NCI-H2081 treated with DMSO at 0.1 percent for 48 hours (cell line): ENCODE results near the gene CCDC34.
"Not testable (repeated sequence)": the region's sequence is repeated elsewhere in the genome, so short reads cannot be mapped to it uniquely, and the experiment has no call there.

Experiments
- DNase-seq: peaks from one replicate; lab custom pipeline; 2025; lab: John Stamatoyannopoulos, UW

Gene CCDC34

DNA sequence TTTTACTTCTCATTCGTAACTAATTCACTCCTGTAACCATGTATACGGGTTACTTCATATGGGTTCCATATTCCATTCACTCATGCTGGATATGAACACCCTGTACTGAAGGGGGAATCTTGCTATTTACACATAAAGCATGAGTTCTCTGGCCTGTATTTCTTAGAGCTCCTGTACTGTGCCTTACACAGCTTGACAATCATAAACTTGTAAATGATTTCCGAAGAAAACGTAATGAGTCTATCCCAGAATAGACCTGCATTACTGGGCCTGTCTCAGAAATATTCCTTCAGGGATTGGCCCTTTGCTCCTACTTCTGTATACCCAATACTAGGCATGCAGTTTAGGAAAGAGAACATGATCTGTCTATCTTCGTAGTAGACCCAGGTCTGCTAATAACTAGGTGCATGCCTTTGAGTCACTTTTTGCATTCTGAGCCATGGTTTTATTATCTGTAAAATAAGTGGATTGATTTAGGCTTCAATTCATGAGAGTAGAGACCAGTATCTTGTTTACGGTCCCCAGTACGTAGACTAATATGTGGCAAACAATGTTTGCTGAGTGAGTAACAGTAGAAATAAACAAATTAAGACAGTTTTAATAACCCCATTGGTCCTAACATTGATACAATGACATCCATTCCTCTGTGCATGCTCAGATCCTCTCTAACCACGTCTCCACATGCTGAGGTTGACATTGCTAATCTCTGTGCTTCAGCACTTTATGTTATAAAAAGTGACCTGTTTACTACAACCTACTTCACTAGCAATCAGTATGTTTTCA is 1.2 kb downstream of the CCDC34 start:
- DNase-seq = no peak

- no peak for DNase-seq
These were observed 4.7 kb downstream of the CCDC34 start for GRCh38 chr11:27358296-27358695.

GRCh38 chr11:27357250-27357649 is 5.8 kb downstream of the CCDC34 start:
- peak; percentile 70 for DNase-seq

DNA sequence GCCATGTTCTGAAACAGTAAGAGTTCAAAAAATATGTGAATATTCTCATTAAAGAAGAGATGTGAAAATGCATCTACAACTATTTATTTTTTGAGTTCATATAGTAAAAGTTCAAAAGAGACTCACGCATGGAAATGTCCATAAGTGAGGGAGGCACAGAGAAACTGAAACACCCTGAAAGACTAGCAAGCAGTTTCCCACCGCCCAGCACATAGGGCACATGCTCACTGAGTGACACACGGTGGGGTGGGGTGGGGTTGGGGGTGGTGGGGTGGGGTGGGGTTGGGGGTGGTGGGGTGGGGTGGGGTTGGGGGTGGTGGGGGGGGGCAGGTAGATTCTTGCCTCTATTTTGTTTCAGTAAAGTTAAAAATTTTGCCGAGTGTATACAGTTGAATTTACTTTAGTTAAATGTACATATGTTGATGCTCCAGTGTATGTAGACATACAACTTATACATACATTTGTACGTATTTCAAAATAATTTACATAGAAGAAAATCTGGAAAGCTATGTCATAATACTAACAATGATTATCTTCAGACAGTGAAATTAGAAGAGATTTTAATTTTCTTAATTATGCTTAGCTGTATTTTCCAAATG is 6.3 kb downstream of the CCDC34 start:
- no peak for DNase-seq

DNA sequence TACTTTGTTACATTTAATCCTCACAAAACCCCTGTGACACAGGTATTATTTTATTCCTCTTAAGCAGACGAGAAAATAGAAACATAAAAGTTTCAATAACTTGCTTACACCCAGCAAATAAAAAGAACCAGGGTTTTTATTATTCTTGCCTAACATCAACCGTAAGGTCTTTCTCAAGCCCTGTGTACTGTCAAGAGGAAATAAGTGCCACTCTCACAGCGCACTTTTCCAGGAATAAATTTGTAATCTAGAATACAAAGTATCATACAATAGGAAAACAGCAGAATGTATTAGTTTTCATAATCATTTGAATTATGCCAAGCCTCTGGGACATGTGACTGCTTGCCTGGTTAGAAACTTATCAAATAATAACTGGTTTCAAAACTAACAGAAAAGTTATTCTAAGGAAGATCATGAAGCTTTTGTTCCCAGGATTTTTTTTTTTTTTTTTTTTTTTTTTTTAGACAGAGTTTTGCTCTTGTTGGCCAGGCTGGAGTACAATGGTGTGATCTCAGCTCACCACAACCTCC is 7.4 kb downstream of the CCDC34 start:
- DNase-seq = no peak

DNA sequence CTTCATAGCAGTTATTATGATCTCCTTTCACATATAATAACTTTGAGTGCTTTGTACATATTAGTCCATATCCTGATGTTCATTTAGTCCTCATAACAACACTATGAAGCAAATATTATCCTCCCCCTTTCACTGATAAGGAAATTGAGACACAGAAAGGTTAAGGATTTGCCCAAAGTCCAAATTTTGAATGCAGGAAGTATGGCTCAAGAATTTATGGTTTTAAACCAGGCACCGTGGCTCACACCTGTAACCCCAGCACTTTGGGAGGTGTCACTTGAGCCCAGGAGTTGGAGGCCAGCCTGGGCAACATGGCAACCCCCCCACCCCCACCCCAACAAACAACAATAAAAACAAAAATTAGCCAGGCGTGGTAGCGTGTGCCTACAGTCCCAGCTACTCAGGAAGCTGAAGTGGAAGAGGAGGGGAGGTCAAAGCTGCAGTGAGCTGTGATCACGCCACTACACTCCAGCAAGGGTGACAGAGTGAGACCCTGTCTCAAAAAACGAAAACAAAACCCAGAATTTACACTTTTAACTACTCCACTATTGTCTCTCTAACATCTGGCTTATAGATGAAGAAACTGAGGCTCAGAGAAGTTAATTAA is 8.6 kb downstream of the CCDC34 start:
- DNase-seq = no peak

DNA sequence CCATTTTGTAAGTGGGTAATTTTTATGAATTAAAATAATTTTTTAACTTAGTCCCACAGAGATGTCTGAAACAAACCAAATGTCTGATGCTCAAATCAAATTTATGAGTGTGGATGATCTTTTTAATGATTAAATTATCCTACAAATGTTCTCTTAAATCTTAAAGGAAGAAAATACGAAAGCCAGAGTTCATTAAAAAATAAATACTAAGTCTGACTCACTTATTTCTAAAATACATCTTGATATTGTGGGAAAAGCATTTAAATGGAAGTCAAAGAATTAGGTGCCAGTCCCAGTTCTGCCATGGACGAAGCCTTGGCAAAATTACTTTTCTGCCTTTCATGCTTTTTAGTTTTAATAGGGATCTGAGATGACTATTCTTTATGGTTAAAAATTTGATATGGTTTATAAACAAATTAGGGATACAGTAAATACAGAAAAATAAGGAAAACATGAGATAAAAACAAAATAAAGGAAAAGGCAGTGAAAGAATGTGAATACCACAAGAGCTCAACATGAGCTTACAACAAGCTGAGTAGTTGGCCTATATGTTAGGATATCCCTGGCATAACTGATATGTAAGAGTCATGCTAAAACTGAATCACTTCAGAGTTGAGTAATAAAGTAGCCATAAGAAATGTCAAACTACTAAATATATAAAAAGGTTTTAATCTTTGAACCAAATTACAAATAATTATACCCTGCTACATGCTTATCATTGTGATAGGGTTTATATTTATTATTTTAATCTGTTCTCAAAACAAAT is 9.2 kb downstream of the CCDC34 start:
- DNase-seq = no peak

DNA sequence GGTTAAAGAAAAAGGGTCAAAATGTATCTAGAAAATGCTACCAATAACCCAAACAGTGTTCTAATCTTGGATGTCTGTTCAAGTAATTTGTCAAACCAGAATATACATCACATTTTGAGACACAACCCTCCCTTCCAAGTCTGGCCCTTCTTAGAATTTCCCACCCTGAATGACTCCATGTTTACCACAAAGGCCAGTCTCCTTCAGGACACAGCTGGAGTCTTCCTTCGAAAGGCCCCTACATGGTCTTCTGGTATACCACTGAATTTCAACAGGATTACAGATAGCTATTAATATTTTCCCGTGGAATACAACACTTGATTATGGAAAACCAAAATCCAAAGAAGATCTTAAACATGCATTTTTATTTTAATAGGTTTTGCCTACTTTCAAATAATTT is 10.2 kb downstream of the CCDC34 start:
- no peak for DNase-seq

- DNase-seq = no peak
These were observed 12.5 kb downstream of the CCDC34 start for GRCh38 chr11:27350511-27350910.

DNA sequence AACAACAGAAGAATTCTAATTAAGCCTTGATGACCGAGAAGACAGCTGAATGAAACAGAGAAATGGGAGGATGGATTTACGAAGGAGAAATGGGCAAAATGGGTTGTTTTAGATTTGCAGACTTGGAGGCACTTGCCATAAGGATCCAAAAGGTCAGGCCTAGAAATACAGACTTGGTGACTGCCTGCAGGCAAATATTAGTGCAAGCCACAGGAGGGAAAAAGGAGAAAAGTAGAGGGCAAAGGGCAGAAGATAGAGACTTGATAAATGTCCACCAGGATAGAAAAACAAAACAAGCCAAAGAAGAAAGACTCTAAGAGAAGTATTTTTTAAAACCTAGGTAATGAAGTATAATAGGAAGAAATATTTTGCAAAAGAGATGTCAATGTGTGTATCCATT is 13.1 kb downstream of the CCDC34 start:
- DNase-seq = no peak

- DNase-seq = peak; percentile 69
These were observed 14.6 kb downstream of the CCDC34 start for GRCh38 chr11:27348340-27348873.

DNA sequence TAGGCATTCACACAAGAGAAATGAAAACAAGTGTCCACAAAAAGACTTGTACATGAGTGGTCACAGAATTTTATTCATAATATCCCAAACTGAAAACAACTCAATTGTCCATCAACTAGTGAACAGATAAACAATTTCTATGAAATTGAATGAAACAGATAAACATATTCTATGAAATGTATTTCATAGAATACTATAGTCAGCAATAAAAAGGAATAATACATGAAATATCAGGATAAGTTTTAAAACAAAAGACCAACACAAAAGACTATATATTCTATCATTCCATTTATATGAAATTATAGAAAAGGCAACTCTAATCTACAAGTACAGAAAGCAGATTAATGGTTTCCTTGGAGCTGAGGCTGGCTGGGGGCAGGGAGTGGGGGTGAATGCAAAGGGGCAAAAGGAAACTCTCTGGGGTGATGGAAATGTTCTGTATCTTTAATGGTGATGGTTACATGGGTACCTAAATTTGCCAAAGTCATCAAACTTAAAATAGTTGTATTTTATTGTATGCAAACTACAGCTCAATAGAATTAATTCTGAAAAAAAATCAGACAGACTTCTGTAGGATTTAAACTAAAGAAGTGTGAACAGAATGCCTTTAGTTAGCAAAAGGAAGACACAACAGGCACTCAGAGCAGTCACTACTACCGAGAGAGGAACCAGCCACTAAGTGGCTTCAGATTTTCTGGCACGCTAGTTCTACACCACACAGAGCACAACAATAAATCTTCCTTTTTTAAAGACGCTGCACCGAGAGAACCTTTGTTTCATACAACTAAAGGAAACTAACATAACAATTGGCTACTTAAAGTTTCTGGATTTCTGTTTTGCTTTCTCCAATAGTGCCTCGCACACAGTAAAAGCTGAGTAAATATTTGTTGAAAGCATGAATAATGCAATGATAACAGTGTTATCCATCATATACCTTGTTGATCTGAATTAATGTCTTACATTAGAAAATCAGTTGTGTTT is 15.4 kb downstream of the CCDC34 start:
- peak; percentile 84 for DNase-seq

DNA sequence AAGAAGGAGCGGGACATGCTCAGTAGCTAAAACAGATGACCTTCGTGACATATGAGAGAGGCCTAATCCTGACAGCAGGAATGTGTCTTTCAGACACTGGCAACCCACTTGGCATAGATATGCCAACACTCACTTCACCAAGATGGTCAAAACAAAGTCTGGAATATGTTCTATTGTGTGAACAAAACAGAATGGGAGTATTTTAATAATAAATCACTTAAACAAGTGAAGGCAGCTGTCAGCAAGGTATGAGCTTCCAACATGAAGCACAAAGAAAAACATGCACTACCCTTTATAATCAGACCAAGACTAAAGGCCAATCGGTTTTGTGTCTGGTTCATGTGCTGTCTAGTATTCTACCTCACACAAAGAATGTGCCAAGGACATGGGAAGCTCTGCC is 23.1 kb downstream of the CCDC34 start:
- no peak for DNase-seq

- DNase-seq = not testable (repeated sequence)
These were observed 28.3 kb downstream of the CCDC34 start for GRCh38 chr11:27334764-27335163.

DNA sequence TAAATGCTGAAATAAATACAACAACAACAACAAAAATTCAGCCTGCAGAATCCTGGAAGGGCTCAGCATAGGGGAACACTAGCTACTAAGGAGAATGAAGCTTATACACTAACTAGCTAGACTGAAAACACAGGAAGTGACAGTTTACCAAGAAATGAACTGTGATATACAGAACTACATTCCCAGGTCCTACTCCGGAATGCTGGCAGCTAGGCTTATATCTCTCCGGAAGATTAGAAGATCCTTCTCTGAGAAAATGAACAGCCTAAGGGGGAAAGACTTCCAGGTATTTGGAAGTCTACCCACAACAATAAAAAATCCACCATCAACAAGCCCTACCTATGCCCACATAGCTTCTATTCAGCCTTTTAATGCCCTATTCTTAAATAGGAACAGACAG is 31.0 kb downstream of the CCDC34 start:
- no peak for DNase-seq

DNA sequence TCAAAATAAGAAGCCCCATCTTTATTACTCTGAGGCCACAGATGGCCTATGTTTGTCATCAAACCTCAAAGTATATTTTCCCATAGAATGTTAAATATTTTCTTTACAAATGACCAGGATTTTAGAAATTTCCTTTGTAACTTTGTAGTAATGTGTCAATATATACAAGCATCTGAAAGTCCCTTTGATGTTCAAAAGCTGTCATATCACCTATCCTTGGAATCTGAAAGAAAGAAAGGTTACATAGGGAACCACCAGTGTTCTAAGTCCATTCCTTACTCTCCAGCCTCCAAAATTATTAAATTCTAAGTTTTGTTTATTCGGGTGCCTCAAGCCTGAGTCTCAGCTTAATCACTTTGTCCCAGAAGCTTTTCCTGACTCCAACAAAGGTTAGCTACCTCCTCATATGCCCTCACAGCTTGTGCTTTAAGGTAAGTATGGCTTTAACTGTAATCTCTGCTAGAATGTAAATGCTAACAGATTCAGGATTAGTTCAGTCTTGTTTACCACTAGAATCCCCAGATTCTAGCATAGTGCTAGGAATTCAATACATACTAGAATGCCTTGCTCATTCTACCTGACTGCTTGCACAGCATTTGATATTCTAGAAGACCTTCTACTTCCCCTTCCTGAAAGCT is 32.3 kb downstream of the CCDC34 start:
- no peak for DNase-seq

DNA sequence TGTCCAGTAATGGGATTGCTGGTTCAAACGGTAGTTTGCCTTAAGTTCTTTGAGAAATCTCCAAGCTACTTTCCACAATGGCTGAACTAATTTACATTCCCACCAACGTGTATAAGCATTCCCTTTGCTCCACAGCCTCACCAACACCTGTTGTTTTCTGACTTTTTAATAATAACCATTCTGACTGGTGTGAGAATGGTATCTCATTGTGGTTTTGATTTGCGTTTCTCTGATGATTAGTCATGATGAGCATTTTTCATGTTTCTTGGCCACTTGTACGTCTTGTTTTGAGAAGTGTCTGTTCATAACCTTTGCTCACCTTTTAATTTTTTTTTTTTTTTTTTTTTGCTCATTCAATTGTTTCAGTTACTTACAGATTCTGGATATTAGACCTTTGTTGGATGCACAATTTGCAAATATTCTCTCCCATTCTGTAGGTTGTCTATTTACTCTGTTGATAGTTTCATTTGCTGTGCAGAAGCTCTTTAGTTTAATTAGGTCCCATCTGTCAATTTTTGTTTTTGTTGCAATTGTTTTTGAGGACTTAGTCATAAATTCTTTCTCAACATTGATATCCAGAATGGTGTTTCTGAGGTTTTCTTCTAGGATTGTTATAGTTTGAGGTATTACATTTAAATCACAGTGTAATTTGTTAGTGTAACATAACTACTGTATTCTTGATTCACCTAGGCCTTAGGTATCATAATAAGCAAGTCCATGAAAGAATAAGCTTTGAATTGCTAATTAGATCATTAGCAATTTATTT is 33.0 kb downstream of the CCDC34 start:
- DNase-seq = no peak

DNA sequence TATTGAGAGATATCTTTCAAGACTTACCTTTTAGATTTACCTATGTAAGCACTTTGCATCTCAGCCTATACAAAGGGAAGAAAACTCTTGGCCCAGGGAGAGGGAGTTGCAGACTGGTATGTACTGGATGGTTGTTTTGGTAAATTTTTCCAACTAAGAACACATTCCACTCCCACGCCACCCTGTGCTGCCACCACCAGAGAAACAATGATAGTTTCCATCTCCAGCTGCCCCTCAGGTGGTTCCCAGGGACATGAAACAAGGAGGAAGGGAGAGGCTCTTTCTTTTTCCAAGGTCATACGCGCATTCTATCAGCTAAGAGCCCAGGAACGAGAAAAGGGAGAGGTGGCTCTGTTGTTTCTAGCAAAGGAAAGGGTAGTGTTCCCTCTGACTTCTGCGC is 34.4 kb downstream of the CCDC34 start:
- no peak for DNase-seq

- not testable (repeated sequence) for DNase-seq
These were observed 36.0 kb downstream of the CCDC34 start for GRCh38 chr11:27327064-27327463.

GRCh38 chr11:27322196-27322595 is 40.8 kb downstream of the CCDC34 start:
- DNase-seq = not testable (repeated sequence)
